SH-SY5Y (cell line): ENCODE data around the gene FAM110A.

Source experiments
- GATA2 ChIP-seq: IDR thresholded peaks from 2 replicates; pipeline ENCODE4 v1.6.1; 2011; ENCODE audit warnings: mild to moderate bottlenecking, low read depth, low read length
- GATA3 ChIP-seq: IDR thresholded peaks from 2 replicates; pipeline ENCODE4 v1.6.1; 2011; ENCODE audit warnings: low read depth, mild to moderate bottlenecking, low read length, moderate library complexity

- TF ChIP-seq GATA2 (no peak), GATA3 (no peak)
These were observed 31.9 kb downstream of the FAM110A start for GRCh38 chr20:865440-865839.
